PC-9 (cell line): Measurements from ENCODE around the gene PAM.

Source experiments
- EZH2 ChIP-seq: fragments of 200-600 bp; sonication (generic); IDR thresholded peaks from 2 replicates; pipeline ENCODE4 v1.8.0; 2017; ENCODE audit warnings: antibody characterized with exemption, low read depth
- TF ChIP-seq, protein P1 (sequence below): fragments of 200-600 bp; sonication (generic); conservative IDR thresholded peaks from 2 replicates; pipeline ENCODE4 v1.6.1; 2017; ENCODE audit warnings: mixed run types, antibody characterized with exemption, mild to moderate bottlenecking, moderate library complexity

DNA sequence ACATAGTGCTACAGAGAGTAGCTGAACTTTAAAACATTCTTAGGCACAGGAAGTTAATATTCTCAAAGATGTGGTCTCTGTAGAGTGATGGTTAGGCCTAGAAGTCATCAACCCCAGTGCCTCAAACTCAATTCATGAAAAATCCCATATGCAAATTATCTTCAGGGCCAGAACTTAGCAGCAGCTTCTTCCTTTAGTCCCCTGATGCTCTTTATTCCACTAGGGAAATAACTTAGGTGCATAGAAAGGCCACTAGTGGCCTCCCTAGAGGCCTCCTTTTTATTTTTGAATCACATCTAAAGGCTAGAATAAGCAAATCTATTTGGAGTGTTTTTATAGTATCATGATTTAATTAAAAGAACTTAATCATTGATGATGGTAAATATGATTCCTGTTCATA, 276.5 kb downstream of the PAM start:
- TF ChIP-seq, protein P1, sequence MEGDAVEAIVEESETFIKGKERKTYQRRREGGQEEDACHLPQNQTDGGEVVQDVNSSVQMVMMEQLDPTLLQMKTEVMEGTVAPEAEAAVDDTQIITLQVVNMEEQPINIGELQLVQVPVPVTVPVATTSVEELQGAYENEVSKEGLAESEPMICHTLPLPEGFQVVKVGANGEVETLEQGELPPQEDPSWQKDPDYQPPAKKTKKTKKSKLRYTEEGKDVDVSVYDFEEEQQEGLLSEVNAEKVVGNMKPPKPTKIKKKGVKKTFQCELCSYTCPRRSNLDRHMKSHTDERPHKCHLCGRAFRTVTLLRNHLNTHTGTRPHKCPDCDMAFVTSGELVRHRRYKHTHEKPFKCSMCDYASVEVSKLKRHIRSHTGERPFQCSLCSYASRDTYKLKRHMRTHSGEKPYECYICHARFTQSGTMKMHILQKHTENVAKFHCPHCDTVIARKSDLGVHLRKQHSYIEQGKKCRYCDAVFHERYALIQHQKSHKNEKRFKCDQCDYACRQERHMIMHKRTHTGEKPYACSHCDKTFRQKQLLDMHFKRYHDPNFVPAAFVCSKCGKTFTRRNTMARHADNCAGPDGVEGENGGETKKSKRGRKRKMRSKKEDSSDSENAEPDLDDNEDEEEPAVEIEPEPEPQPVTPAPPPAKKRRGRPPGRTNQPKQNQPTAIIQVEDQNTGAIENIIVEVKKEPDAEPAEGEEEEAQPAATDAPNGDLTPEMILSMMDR = peak; percentile 51; the same call in 1 of the 2 replicates
- no peak for TF ChIP-seq EZH2
